ENCODE measurements around the gene PCYT1A. TPM values are rescaled to one million over a fixed set of nuclear protein-coding genes. Genes with fewer than 3 reads are reported as not detected.
"Not testable (repeated sequence)": the region's sequence is repeated elsewhere in the genome, so short reads cannot be mapped to it uniquely, and the experiment has no call there.

Gene PCYT1A
- total RNA-seq, 1 experiment from 2014 or later: 83.8 TPM

- DNase-seq (ENCODE audit: low read depth): no peak
Observed at GRCh38 chr3:196192524-196193051, 94.9 kb downstream of the PCYT1A start.

- no peak for DNase-seq (ENCODE audit: low read depth)
Observed at GRCh38 chr3:196192036-196192523, 95.4 kb downstream of the PCYT1A start.

DNA sequence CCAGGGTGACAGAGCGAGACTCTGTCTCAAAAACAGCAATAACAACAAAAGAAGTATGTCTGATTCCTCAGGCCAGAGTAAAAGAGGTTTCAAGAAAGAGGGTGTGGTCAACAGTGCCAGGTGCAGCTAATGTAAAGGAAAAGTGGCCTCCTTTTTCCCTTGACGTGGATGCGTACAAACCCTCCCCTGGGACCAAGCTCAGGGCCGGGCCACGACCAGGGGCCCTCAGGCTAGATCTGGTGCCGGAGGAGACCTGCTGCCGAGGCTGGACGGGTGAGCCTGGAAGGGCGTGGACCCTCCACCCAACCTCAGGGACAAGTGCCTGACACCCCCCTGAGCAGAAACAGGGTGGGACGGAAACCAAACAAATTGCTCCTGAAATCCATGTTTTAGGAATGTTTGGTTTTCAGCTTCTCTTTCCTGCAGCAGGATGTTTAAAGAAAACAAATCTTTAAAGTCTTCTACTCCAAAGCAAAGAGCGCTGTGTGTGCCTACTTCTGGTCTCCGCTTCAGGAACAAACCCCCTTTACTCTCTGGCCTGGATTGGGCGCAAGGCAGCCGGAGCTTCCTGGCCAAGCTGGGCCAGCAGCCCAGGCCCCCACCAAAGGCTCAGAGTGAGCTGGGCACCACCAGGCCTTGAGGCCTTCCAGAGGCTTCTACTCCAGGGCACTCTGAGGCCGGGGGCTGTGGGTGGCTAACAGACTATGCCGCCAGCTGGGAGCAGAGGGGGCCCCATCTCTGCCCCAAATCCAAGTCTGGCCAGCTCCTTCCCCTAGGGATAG, 97.8 kb downstream of the PCYT1A start:
- no peak for DNase-seq (ENCODE audit: low read depth)

- no peak for DNase-seq (ENCODE audit: low read depth)
Observed at GRCh38 chr3:196186651-196187573, 100.6 kb downstream of the PCYT1A start.

DNA sequence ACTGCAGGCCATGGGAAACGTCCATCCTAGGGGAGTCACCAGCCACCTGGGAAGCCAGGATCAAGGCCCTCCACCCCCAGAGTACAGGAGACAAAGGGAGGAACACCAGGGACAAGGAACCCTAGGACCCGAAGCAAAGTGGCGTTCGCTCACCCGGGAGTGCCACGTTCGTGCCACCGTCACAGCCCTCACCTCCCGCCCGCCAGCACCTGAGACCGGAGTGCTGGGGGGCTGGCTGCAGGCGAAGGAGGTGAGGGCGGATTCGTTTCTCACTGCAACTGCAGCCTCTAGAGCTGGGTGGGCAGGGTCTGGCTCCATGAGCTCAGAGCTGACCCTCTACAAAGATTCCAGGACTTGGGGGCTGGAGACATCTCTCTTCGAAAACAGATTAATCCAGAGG, 102.6 kb downstream of the PCYT1A start:
- DNase-seq (ENCODE audit: low read depth): no peak

DNA sequence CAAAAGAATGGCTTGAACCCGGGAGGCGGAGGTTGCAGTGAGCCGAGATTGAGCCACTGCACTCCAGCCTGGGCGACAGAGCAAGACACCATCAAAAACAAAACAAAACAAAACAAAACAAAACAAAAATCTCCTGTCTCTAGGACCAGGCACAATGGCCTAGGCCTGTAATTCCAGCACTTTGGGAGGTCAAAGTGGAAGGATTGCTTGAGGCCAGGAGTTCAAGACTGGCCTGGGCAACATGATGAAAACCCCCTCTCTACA, 103.4 kb downstream of the PCYT1A start:
- not testable (repeated sequence) for DNase-seq (ENCODE audit: low read depth)

GRCh38 chr3:196181127-196181546, 106.4 kb downstream of the PCYT1A start:
- DNase-seq (ENCODE audit: low read depth): no peak

GRCh38 chr3:196180346-196180745, 107.2 kb downstream of the PCYT1A start:
- DNase-seq (ENCODE audit: low read depth): no peak

Other genes starting within 250 kb of the PCYT1A start
- gene TFRC, start 205.6 kb downstream of the PCYT1A start, total RNA-seq (2014; rRNA removed; shearing (Covaris generic)): 57.6 and 89.3 TPM in 2 replicates
- not detected in 2 replicates for gene ZDHHC19, start 76.3 kb downstream of the PCYT1A start, total RNA-seq (2014; rRNA removed; shearing (Covaris generic))
- not detected in 2 replicates for gene SLC51A, start 71.2 kb downstream of the PCYT1A start, total RNA-seq (2014; rRNA removed; shearing (Covaris generic))
- gene DYNLT2B, start 30.5 kb upstream of the PCYT1A start, total RNA-seq (2014; rRNA removed; shearing (Covaris generic)): 29.1 and 31.0 TPM in 2 replicates
- 3.2 and 3.3 TPM in 2 replicates for gene TM4SF19, start 50.7 kb upstream of the PCYT1A start, total RNA-seq (2014; rRNA removed; shearing (Covaris generic))
- 9.1 and 17.4 TPM in 2 replicates for gene UBXN7, start 144.7 kb upstream of the PCYT1A start, total RNA-seq (2014; rRNA removed; shearing (Covaris generic))
- gene RNF168, start 216.0 kb upstream of the PCYT1A start, total RNA-seq (2014; rRNA removed; shearing (Covaris generic)): 16.5 and 22.8 TPM in 2 replicates
- 0.05 TPM in 1 of 2 replicates, not detected in the other for gene SMCO1, start 227.6 kb upstream of the PCYT1A start, total RNA-seq (2014; rRNA removed; shearing (Covaris generic))

Data from M059J (cell line).